IgD-negative memory B cell (primary cell): ENCODE measurements around the gene TRERF1. TPM values are rescaled to one million over a fixed set of nuclear protein-coding genes. Genes with fewer than 3 reads are reported as not detected.
A peak's percentile ranks its signal among the peaks of the same experiment; 100 is the strongest.

ENCODE experiments used
- H3K27ac Mint-ChIP-seq, 3 donors: one replicate each; pipeline ENCODE4 v1.8.0; 2020 to 2022; ENCODE audit warnings: mild to moderate bottlenecking in 3 of 3, mixed read lengths in 3 of 3, moderate library complexity in 1 of 3
- H3K27me3 Mint-ChIP-seq: one replicate; pipeline ENCODE4 v1.8.0; 2021; ENCODE audit warnings: mixed read lengths
- H3K36me3 Mint-ChIP-seq: one replicate; pipeline ENCODE4 v1.8.0; 2020; ENCODE audit warnings: mild to moderate bottlenecking, mixed read lengths
- H3K4me1 Mint-ChIP-seq, 3 donors: one replicate each; pipeline ENCODE4 v1.8.0; 2020 to 2022; ENCODE audit warnings: mixed read lengths in 3 of 3, mild to moderate bottlenecking in 1 of 3
- H3K4me3 Mint-ChIP-seq, 4 donors: one replicate each; pipeline ENCODE4 v1.8.0; 2020 to 2022; ENCODE audit warnings: mild to moderate bottlenecking in 4 of 4, mixed read lengths in 4 of 4, moderate library complexity in 3 of 4
- H3K9me3 Mint-ChIP-seq, 3 donors: one replicate each; pipeline ENCODE4 v1.8.0; 2020 to 2021; ENCODE audit warnings: mixed read lengths in 3 of 3, mild to moderate bottlenecking in 1 of 3
- polyA plus RNA-seq: library from polyadenylated mRNA; unstranded; fragments of 300-500 nt; fragmentation: Illumina TruSeq; gene quantifications from one replicate; pipeline ENCODE4 v1.2.3, GENCODE V29; 2021

Gene TRERF1
- polyA plus RNA-seq, 1 donor from 2014 or later = 1.6 TPM

DNA sequence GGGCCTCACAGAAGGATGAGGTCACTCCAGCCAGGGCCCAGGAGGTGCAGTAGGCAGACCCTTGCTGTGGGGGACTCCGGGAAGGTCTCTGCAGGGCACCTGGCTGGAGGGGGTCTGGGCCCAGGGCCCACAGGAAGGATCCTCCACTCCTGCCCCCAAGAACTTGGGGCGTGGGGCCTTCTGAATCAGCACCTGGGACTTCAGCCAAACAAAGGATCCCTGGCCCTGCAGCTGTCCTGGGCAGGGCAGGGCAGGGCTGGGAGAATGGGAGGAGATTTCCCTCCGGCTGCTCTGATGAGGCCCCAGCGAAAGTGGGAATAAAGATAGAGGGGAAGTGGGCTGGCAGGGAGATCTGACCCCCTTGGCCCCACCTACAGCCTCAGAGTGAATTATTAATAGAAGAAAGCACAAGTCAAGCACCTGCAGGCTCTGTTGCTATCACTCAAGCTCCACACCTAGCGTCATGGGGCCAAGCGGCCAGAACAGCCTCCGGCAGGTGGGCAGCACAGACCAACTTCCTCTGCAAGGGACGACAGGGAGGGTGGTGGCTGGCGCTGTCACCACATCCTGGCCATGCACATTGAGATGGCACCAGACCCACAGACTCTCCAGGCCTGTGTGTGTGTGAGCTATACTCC is 172.5 kb downstream of the TRERF1 start:
- H3K36me3 Mint-ChIP-seq = no peaks in the 10 kb centered on the region
- no peaks in the 10 kb centered on the region for H3K27me3 Mint-ChIP-seq
- H3K9me3 Mint-ChIP-seq = no peaks in the 10 kb centered on the region
- H3K27ac Mint-ChIP-seq = peak overlapping the region in 2 of 3 donors; percentile 4 to 23
- H3K4me1 Mint-ChIP-seq = peaks cover 8 to 18% (median 9%) of the 10 kb centered on the region in 3 donors
- H3K4me3 Mint-ChIP-seq = peak overlapping the region in 1 of 4 donors; percentile 60

DNA sequence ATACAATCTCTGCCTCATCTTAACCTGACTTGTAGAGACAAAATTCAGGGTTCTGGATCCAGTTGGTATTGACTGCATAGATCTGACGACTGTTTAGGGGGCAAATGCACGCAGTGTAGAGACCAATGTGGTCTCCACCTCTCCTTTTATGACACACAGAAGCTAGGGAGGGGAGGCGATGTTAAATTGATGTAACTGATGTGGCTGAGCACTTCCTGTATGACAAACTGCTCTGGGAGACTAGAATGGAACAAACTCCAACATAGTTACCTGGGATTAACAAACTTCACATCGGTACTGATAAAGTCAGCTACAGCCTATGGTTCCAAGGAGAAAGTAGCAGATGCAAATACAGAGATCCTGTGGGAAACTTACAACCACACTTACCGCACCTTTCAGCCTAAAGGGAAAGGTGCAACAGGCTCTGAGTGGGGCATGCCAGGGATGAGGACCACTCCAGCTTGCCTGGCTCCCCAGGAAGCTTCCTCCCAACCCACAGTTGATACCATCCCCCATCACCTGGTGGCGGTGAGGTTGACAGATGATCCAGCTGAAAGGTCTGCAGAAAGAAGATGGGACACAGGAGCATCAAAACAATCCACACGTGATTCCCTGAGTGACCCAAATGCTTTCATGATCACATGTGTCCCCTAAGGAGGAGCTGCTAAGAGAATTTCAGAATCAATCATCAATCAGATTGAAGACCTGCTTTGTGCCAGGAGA is 173.4 kb downstream of the TRERF1 start:
- Mint-ChIP-seq H3K27ac (peak overlapping the region in 2 of 3 donors; percentile 37 to 65), H3K4me1 (peaks cover 8 to 18% (median 9%) of the 10 kb centered on the region in 3 donors), H3K36me3 (no peaks in the 10 kb centered on the region), H3K4me3 (no peak overlapping the region), H3K27me3 (no peaks in the 10 kb centered on the region), H3K9me3 (no peaks in the 10 kb centered on the region)

DNA sequence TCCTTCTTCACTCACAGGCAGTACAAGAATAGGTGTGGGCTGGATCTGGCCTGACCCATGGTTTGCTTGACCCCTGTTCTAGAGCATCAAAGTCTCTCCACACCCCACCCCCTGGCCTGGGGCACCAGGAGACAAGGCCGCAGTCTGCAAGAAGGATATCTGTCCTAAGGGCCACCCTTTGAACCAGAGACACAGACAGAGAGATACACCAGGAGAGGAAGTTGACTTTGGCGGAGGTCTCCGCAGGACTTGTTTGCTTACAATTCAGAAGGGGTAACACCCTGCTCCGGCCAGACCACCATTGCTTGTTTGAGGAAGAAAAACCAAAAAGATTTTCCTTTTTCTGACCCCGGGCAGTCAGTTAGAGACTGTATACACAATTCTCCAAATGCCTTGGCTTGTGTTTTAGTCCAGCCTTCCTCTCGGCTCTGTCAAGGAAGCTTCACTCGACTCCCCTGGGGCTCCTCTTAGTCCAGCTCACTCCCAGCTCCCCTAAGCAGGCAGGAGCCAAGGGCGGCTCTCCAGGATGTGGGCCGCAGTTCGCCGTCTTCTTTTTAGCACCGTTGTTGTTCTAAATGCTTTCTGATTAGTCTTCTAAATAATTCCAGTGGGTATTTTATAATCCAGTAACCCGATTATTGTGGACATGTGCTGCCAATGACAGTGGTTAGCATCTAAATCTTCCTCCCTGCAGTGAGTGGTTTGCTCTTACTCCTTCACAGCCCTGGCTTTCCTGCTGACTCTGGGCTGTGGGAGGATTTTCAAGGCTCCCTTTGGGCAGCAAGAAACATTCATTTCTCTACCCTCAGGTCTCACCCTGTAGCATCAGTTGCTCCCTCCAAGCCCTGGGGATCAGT is 175.5 kb downstream of the TRERF1 start:
- no peaks in the 10 kb centered on the region for H3K27me3 Mint-ChIP-seq
- peak overlapping the region in 1 of 4 donors; percentile 50 for H3K4me3 Mint-ChIP-seq
- peak overlapping the region in 1 of 3 donors; percentile 9 for H3K27ac Mint-ChIP-seq
- no peaks in the 10 kb centered on the region for H3K9me3 Mint-ChIP-seq
- H3K4me1 Mint-ChIP-seq = peaks cover 12% of the 10 kb centered on the region in 3 donors
- no peaks in the 10 kb centered on the region for H3K36me3 Mint-ChIP-seq

DNA sequence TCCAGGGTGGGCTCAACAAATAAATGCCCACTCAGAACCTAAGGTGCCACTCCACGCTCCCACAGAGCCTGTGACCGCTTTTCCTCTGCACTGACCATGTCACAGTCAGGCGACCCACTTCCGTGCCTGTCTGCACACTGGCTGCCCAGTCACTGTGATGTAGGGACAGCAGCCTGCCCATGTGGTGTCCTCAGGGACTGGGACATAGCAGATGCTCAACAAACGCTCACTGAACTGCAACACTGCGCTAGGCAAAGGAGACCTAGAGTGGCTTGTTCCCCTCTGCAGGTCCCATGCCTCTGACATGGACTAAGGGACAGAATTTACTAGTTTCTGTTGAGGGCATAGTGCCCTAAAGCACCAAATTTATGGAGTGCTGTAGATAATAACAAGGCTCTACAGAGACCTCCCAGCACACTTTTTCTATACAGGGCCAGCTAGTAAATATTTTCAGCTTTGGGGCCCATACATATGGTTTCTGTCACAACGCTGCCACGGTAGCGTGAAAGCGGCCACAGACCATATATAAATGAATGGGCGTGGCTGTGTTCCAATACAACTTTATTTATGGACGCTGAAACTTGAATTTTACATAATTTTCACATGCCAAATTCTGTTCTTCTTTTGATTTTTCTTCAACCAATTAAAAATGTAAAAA is 176.2 kb downstream of the TRERF1 start:
- Mint-ChIP-seq H3K36me3 (no peaks in the 10 kb centered on the region), H3K4me3 (no peak overlapping the region), H3K27ac (no peak overlapping the region), H3K27me3 (no peaks in the 10 kb centered on the region), H3K9me3 (no peaks in the 10 kb centered on the region), H3K4me1 (peaks cover 11 to 12% (median 11%) of the 10 kb centered on the region in 3 donors)

DNA sequence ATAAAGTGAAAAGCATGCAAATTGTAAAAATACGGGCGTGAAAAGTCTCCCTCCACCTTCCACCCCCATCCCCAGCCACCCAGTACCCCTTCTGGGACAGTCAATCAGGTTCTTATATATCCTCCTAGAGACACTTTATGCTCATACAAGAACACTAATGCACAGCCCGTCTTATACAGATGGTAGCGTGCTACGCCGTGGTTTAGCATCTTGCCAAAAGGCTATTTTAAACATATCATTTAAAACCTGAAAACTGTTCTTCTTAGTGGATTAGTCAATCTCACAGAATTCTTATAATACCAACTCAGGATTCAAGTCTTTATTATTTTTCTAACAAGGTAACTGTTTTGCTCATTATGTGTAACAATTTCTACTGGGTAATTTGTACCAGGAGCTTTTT is 176.8 kb downstream of the TRERF1 start:
- no peak overlapping the region for H3K27ac Mint-ChIP-seq
- no peak overlapping the region for H3K4me3 Mint-ChIP-seq
- H3K27me3 Mint-ChIP-seq = no peaks in the 10 kb centered on the region
- H3K9me3 Mint-ChIP-seq = no peaks in the 10 kb centered on the region
- no peaks in the 10 kb centered on the region for H3K36me3 Mint-ChIP-seq
- H3K4me1 Mint-ChIP-seq = peaks cover 16 to 17% (median 16%) of the 10 kb centered on the region in 3 donors

DNA sequence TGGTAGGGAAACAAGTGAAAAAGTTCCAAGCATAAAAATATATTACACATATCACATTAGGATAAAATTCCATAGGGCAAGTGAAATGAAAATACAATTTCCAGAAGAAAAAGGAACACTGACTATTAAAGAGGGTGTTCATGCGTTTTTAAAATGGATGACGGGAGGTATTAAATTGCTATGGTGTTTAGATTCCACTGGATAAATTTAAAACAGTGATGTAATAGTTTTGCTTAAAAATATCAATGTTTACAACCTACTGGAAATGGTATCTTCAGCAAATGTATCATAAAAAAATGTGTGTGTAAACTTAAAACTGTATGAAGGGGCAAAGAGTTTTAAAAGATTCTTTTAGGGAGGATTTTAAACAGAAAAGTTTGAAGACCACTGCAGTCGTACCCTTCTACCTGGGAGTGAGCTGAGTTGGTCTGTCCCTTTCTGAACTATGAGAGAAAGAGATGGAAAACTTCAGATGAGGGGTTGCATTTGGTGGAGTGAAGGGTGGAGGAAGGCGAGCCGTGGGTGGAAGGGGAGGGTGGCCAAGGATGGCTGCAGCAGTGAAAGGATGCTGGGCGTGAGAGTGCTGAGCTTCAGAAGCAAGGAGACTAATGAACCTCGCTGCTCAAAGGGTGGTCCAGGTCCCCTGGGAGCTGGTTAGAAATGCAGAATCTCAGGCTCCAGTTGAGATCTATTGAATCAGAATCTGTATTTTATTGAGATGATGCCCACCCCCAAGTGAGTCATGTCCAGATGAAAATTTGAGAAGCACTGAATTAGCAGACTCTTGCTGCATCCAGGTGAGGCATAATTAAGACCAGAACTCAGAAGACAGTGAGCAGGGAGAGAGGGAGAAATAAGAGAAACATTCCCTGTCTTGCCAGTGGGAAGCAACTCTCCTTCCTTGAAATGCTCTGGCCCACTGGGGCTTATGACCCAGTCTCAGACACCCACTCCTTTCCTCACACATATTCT is 179.6 kb downstream of the TRERF1 start:
- Mint-ChIP-seq H3K27me3 (no peaks in the 10 kb centered on the region), H3K4me3 (no peak overlapping the region), H3K27ac (peak overlapping the region in 1 of 3 donors; percentile 2), H3K36me3 (no peaks in the 10 kb centered on the region), H3K9me3 (no peaks in the 10 kb centered on the region), H3K4me1 (peaks cover 13 to 17% (median 17%) of the 10 kb centered on the region in 3 donors)

DNA sequence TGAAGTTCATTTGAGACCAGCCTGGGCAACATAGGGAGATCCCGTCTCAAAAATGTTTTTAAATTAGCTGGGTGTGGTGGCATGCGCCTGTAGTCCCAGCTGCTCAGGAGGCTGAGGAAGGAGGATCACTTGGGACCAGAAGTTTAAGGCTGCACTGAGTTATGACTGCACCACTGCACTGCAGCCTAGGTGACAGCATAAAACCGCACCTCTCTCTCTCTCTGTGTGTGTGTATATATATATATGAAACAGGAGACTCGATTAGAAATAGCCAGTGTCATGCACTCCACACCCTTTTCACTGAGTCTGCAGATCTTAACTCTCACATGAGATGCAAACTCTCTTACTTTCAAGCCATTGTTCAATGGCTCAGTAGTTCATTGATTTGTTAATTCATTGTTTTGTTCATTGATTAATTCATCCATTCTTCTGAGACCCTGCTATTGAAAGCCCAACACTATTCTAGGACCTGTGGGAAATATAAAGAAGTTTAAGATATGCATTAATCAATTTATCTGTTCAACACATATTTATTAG is 181.7 kb downstream of the TRERF1 start:
- H3K36me3 Mint-ChIP-seq = peaks cover 2% of the 10 kb centered on the region
- H3K9me3 Mint-ChIP-seq = no peaks in the 10 kb centered on the region

DNA sequence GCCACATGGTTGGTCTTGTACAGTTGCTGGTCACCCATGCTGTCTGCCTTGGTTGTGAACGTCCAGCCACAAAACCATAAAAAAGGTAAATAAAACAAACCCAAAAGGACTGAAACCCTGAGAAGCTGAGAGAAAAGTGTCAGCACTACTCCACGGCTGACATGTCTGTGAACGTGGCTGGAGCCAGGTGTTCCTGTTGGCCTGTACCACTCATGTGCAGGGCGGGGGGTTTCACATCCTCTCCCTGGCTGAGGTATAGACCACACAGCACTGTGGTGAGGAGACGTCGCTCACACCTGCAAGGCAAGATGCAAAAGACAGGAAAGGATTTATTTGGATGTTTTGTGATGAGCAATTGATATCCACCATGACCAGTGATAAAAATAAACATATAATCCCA is 182.2 kb downstream of the TRERF1 start:
- H3K27me3 Mint-ChIP-seq = no peaks in the 10 kb centered on the region
- peaks cover 2% of the 10 kb centered on the region for H3K36me3 Mint-ChIP-seq
- H3K27ac Mint-ChIP-seq = peak overlapping the region in 2 of 3 donors; percentile 50 to 80
- no peaks in the 10 kb centered on the region for H3K9me3 Mint-ChIP-seq
- H3K4me1 Mint-ChIP-seq = peaks cover 13 to 17% (median 17%) of the 10 kb centered on the region in 3 donors
- H3K4me3 Mint-ChIP-seq = peak overlapping the region in 2 of 4 donors; percentile 9 to 18

More for the DNA sequence above, 181.7 kb downstream of the TRERF1 start:
- Mint-ChIP-seq H3K27me3 (no peaks in the 10 kb centered on the region), H3K4me3 (peak overlapping the region in 1 of 4 donors; percentile 9), H3K4me1 (peaks cover 13 to 17% (median 17%) of the 10 kb centered on the region in 3 donors), H3K27ac (peak overlapping the region in 2 of 3 donors; percentile 50 to 80)

DNA sequence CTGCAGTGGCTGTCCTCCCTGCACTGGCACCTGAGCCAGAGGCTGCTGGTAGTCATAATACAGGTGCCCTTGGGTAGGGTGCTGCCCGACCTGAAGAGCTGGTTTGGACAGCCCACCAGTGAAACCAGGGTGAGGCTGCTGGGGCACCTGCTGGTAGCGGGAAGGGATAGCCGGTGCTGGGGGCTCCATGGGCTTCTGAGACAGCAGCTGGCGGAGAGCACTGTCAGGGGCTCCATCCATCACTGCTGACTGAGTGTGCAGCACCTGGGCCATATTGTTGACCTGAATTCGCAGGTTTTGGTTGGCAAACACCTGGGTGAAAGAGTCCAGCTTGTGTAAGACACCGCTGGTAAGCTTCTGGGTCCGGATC is 182.9 kb downstream of the TRERF1 start:
- Mint-ChIP-seq H3K36me3 (peaks cover 2% of the 10 kb centered on the region), H3K27ac (peak overlapping the region in 1 of 3 donors; percentile 63), H3K4me3 (no peak overlapping the region), H3K4me1 (peaks cover 13 to 17% (median 17%) of the 10 kb centered on the region in 3 donors), H3K27me3 (no peaks in the 10 kb centered on the region), H3K9me3 (no peaks in the 10 kb centered on the region)

DNA sequence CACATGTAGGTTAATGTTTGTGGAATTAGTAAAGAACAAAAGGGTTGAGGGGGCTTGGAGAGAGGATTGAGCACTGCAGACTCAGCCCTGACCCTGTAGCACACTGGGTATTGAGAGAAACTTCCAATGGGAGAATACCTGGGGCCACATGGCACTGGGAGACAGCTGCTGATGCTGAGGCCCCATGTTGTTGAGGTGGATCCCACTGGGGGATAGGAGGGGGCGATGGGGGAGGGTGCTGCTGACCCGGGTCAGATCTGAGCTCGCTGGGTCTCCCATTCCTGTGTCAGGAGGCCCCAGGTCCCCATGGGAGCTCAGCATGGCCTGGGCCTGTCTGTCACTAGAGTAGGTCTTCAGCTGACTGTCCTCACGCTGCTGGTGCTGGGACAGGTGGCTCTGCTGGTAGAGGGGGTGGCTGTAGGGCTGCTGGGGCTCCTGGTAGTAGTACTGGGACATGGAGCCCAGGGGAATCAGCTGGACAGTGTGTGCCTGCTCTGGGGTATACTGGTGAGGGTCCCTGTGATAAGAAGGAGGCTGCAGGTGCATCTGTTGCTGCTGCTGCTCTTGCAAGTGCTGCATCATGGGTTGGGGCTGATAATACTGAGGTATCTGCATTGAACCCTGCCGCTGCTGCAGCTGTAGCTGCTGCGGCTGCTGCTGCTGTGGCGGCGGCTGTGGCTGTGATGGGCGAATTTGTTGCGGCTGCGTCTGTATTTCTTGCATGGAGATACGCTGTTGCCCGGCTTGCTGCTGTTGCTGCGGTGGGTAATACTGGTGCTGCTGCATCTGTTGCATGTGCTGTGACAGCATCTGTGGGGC is 183.5 kb downstream of the TRERF1 start:
- H3K4me1 Mint-ChIP-seq = peaks cover 13 to 17% (median 17%) of the 10 kb centered on the region in 3 donors
- peak overlapping the region in 2 of 3 donors; percentile 31 to 63 for H3K27ac Mint-ChIP-seq
- H3K4me3 Mint-ChIP-seq = peak overlapping the region in 1 of 4 donors; percentile 37
- H3K9me3 Mint-ChIP-seq = no peaks in the 10 kb centered on the region
- peaks cover 6% of the 10 kb centered on the region for H3K36me3 Mint-ChIP-seq
- H3K27me3 Mint-ChIP-seq = no peaks in the 10 kb centered on the region

DNA sequence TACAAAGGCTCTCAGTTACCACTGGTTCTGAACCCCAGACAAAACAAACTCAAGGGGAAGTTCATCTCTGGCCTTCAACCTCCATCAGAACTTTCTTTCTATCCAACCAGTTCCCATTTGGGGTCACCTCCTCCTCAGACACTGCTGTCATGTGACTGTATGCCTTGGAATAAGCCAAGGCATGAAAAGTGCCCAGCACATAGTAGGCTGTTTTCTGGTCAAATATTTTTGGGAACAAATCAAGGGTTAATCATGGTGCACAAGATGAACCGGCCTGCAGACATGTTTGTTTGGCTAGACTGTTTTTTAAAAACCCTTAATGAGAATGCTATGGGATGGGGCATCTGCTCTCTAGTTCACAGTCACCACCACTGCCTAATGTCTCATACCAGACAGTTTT is 185.2 kb downstream of the TRERF1 start:
- no peak overlapping the region for H3K27ac Mint-ChIP-seq

DNA sequence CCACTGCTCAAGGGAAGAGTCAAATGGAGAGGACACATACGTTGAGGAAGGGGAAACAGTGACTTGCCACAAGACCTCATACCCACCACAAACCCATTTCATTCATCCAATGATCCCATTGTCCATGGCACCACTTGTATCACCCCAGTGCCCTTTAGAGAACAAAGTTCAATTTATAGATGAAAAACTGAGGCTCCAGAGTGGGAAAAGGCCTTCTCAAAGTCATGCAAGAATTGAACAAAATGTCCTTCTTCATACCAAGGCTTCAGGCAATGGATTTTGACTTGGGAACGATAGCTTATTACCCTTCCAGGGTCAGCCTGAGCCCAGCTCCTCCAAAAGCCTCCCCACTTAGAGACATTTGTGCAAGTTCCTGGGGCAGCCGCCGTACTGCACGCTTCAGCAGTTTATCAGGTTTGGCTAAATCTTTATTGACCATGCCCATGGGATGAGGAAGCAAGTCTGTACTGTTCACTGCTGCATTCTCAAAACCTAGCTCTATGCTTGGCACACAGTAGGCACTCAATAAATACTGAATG is 186.8 kb downstream of the TRERF1 start:
- no peak overlapping the region for H3K27ac Mint-ChIP-seq
- peaks cover 8 to 16% (median 11%) of the 10 kb centered on the region in 3 donors for H3K4me1 Mint-ChIP-seq
- peaks cover 6% of the 10 kb centered on the region for H3K36me3 Mint-ChIP-seq
- no peaks in the 10 kb centered on the region for H3K27me3 Mint-ChIP-seq
- no peaks in the 10 kb centered on the region for H3K9me3 Mint-ChIP-seq
- no peak overlapping the region for H3K4me3 Mint-ChIP-seq

More for the DNA sequence above, 185.2 kb downstream of the TRERF1 start:
- Mint-ChIP-seq H3K27me3 (no peaks in the 10 kb centered on the region), H3K9me3 (no peaks in the 10 kb centered on the region), H3K4me3 (peak overlapping the region in 1 of 4 donors; percentile 57), H3K36me3 (peaks cover 6% of the 10 kb centered on the region), H3K4me1 (peaks cover 13 to 19% (median 15%) of the 10 kb centered on the region in 3 donors)
